Muscle of back (tissue), 11 donors: ENCODE measurements around the gene MIPOL1. TPM values are rescaled to one million over a fixed set of nuclear protein-coding genes. Genes with fewer than 3 reads are reported as not detected.
"Not testable (repeated sequence)": the region's sequence is repeated elsewhere in the genome, so short reads cannot be mapped to it uniquely, and the experiment has no call there.

Source experiments
- DNase-seq, 3 donors: peaks; one replicate each; pipeline versions ENCODE4 v3.0.0 to v3.0.0-alpha.2; 2013
- polyA plus RNA-seq, 10 donors: library from polyadenylated mRNA; unstranded; fragments of 120-200 nt; gene quantifications; one replicate each; pipeline ENCODE4 v1.2.1, GENCODE V29; 2013; ENCODE audit not compliant: insufficient read length in 10 of 10

Gene MIPOL1
- polyA plus RNA-seq, 10 donors: 4.2 to 8.3 (median 4.9) TPM

DNA sequence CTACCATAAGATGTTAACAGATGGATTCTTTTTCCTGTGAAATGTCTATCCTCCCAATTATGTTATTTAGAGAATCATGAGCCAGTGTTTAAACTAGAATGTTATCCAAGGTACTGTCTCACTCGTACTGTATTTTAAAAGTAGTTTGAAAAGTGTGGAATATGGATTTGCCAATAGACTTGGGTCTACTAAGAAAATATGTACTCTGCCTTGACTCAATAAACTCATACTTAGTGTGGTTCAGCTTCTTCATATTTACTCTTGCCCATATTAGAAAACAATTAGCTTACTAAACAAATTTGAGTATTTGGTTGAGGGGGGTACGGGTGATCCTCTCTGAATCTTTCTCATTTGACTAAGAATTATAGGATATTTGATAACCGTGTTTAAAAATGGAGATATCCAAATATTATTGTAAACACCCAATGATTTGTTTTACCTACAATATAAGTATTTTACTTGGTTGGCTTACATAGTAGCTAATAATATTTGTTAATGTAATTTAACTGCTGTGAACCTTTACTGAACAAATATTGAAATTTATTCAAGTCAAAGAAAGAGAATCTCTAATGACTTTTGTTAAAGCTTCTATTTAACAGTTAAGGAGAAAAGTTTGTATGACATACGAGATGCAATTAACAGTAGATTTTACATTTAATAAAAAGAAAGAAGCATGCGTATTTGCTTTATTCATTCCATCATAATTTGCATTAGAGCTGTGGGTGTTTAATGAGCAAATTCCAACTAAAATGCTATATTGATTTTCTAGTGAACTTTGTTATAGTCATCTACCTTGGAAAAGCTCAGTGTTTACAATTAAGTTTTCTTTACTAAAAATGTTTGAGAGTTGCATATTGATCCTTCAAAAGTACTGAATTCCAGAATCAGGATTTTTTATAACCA lies 81.2 kb downstream of the MIPOL1 start:
- no peak for DNase-seq

DNA sequence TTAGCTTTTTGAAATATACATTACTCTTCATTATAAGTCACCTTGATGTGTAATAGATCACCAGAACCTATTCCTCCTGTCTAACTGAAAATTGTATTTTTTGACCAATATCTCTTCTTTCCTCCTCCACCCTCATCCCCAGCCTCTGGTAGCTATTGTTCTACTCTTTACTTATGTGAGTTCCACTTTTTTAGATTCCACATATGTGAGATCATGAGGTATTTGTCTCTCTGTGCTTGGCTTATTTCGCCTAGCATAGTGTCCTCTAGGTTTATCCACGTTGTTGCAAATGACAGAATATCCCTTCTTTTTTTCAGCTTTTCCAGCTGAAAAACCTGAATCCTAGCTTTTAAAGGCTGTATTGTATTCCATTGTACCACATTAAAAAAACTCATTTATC lies 82.1 kb downstream of the MIPOL1 start:
- no peak for DNase-seq

DNA sequence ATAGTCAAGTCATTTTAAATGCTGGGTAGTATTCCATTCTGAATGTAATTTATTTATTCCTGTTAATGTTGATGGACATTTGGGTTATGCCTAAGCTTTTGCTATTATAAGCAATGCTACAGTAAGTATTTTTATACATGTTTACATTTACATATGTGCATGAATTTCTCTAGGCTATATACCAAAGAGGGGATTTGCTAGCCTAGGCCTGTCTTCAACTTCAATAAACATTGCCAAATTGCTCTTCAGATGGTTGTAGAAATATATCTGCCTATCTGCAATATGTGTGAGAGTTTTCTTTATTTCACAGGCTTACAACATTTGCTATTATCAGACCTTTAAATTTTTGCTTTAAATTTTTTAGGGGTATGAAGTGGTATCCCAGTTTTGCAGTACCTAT lies 87.0 kb downstream of the MIPOL1 start:
- no peak for DNase-seq

DNA sequence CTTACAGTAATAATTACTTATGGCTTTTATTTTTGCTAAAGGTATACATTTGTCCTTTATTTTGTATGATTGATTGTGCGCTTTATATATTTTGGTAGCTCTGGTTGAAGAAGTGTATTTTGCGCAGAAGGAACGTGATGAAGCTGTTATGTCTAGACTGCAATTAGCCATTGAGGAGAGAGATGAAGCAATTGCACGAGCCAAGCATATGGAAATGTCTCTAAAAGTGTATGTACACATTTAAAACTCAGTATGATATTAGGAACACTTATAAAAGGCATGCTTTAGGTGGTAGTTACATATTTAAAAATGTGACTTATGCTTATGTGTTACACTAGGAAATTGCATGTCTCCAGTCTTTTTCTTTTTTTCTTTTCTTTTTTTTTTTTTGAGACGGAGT lies 87.5 kb downstream of the MIPOL1 start:
- DNase-seq: no peak

DNA sequence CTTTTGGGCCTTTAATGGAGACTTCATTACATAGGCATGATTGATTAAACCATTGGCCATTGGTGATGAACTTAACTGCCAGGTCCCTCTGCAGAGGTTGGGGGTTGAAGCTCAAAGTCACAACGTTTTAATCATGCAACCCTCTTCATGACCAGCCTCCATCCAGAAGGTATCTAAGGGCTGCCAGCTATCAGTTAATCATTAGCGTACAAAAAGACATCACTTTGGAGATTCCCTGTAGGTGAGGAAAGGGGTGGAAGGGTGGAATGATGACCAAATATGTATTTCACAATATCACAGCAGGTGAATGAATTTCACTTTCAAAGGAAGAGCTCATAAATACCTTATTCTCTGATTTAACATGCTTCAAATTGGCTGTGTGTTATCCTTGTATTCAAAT lies 92.0 kb downstream of the MIPOL1 start:
- DNase-seq: no peak

DNA sequence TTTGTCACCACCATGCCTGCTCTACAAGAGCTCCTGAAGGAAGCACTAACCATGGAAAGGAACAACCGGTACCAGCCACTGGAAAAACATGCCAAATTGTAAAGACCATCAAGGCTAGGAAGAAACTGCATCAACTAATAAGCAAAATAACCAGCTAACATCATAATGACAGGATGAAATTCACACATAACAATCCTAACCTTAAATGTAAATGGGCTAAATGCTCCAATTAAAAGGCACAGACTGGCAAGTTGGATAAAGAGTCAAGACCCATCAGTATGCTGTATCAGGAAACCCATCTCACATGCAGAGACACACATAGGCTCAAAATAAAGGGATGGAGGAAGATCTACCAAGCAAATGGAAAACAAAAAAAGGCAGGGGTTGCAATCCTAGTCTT lies 97.5 kb downstream of the MIPOL1 start:
- DNase-seq: not testable (repeated sequence)

DNA sequence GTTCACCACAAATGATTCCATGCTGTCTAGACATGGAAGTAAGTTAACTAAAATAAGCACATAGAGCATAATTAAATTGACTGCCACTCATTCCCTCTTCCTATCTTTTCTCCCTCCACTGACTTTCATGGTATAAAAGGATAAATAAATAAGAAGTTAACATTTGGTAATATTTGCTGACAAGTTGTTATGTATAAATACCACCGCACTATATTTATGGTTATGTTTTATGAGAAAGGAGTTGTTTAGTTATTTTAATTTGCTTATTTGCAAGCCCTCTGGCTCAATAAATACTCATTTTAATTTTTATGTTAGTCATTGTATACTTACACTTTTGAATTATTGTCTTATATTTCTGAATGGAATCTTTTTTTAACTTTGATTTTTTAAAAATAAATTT lies 113.5 kb downstream of the MIPOL1 start:
- no peak for DNase-seq

DNA sequence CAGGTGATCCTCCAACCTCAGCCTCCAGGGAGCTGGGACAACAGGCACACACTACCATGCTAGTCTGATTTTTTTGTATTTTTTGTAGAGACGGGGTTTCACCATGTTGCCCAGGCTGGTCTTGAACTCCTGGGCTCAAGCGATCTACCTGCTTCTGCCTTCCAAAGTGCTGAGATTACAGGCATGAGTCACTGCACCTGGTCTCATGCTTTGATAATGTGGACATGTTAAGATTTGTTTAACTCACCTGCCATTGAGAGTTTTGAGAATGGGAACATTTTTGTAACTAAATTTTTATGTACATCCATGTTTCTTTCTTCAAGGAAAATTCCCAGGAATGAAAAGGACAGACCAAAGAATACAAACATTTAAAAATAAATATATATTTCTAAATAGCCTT lies 121.2 kb downstream of the MIPOL1 start:
- DNase-seq: no peak

DNA sequence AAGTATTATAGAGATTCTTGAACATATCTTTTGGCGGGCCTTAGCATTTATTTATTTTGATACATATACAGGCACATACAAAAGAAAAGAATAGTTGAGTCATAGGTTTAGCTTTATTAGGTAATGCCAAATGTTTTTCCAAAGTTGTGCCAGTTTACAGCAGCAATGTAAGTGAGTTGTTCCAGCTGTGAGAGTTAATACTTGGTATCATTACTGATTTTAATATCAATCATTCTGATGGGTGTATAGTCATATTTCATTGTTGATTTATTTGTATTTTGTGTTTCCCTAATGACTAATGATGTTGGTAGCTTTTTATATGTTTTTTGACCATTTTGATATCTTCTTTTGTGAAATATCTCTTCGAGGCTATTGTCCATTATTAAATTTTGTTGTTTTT lies 122.4 kb downstream of the MIPOL1 start:
- DNase-seq: no peak

DNA sequence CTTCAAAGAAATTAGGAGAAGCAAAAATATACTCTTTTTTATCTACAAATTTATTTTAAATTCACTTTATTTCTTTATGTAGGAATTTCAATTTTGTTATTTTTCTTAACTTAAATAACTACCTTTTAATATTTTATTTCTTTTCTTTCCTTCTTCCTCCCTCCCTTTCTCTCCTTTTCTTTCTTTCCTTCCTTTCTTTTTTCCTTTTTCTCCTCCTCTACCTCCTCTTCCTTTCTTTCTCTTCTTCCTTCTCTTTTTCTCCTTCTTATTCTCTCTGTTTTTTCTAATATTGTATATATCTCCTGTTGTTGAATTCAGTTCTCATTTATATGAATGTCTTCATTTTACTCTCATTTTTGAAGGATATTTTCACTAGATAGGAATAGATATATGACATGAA lies 127.6 kb downstream of the MIPOL1 start:
- DNase-seq: no peak

DNA sequence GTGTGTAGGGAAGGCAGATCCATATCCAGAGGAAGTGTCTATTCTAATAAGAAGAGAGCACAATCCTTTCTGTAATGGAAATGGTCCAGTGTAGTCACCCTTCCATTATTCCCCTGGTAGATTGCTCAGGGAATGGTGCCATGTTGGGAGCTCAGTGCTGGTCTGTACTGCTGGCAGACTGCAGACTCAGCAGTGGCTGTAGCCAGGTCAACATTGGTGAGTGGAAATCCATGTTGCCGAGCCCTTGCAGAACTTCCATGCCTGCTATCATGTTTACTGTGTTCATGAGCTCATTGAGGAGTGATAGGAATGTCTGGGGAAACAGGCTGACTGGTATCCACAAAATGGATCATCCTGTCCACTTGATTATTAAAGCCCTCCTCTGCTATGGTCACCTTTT lies 128.7 kb downstream of the MIPOL1 start:
- DNase-seq: no peak

DNA sequence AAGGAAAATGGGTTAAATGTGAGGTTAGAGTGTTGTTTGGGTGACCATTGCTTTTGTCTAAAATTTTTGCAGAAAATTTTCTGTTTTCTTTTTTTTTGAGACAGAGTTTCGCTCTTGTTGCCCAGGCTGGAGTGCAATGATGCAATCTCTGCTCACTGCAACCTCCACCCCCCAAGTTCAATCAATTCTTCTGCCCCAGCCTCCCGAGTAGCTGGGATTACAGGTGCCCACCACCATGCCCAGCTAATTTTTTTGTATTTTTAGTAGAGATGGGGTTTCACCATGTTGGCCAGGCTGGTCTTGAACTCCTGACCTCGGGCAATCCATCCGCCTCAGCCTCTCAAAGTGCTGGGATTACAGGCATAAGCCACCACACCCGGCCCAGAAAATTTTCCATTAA lies 130.2 kb downstream of the MIPOL1 start:
- DNase-seq: not testable (repeated sequence)

DNA sequence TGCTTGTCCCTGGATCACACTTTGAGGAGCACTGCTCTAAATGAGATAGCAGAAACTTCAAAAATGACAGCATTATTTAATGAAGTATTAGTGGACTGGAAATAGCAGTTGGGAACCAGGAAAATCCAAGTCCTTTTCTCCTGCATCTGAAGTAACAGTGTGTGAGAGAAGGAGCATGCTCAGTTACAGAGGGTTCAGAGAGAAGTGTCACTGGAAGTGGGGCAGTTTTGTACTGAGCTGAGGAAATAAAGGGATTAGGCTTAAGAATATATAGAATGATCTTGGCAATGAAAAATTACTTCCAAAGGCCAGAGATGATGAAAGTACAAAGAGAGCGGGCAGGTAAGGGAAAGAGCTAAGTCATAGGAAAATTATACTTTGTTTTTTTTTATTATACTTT lies 130.9 kb downstream of the MIPOL1 start:
- no peak for DNase-seq

DNA sequence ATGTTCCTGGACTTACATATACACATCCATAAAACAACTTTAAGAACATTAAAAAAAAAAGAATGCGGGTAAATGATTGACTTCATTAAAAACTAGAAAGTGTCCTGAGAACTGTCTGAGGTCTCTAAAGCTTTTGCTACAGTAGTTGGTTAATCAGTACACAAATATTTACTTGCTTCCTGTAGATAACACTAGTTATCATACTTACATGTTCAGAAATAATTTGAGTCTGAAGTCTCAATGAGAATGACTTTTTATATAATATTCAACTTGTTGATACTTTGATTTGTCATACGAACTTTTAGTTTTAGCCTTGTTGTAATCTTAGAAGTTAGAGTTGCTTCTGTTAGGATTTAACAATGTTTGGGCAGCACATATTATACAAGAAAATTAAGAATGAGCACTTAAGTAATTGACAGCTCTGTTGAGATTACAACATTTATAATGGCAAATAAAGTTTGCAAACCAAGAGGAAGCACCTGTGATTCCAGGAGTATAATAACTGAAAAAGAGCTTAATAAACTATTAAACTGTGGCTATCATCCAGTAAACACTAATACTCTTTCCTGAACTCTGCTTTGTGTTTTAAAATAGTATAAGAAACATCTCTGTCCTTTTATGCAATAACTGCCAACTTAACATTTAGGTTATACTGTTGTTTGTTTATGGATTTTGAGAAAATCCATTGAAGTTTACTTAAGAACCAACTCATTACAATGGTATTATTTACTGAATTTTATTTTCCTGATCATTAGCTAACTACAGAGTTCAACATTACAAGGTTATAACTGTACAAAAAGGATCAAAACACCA lies 131.7 kb downstream of the MIPOL1 start:
- no peak for DNase-seq

DNA sequence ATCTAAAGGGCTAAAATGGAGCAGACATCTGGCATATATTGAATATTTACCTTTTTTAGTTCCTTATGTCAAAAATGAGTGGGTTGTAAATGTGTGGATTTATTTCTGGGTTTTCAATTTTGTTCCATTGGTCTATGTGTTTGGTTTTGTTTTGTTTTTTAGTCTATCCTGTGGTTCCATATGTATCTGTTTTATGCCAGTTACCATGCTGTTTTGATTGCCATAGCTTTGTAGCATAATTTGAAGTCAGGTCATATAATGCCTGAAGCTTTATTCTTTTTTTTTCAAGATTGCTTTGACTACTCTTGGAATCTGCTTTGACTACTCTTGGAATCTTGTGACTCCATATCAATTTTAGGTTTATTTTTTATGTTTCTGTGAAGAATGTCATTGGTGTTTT lies 133.2 kb downstream of the MIPOL1 start:
- no peak for DNase-seq

DNA sequence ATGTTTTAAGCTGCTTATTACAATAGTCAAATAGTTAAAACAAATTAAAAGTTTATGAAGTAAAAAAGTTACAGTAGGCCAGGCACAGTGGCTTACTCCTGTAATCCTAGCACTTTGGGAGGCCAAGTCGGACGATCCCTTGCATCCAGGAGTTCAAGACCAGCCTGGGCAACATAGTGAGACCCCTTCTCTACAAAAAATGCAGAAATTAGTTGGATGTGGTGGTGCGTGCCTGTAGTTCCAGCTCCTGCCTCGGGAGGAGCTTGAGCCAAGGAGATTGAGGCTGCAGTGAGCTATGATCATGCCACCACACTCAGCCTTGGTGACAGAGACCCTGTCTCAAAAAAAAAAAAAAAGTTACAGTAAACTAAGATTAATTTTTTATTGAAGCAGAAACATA lies 142.6 kb downstream of the MIPOL1 start:
- DNase-seq: no peak

DNA sequence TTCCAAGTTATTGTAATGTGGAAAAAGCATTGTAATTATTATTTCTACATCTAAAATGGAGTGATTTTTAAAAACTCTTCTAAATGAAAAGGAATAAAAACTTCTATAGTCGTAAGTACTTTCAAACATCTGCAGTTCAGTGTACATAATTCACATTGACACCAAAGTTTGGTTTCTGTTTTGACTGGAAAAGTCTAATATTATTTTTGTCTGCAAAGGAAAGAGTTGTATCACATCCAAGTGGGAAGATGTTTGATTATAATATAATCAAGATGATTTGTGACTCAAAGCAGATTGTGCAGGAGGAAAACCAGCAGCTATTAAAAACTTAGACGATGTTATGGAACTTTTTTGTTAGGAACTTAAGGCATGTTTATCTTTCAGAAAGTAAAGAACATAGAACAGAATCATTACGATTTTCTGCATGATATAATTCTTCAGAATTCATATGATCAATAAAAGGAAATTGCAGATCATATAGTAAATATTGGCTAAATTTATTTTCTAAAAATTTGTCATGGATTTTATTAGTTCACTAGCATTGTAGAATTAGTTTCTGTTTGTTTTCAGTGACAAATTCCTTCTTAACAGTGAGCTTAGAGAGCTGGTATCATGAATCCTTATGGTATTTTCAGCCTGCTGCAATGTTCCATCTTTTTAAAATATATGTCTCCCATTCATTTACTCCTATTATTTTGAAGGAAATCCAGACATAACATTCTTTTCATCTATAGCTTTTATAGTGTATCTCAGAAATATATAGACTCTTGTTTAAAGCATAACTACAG lies 145.8 kb downstream of the MIPOL1 start:
- DNase-seq: peak; percentile 2 to 8 (median 7)

DNA sequence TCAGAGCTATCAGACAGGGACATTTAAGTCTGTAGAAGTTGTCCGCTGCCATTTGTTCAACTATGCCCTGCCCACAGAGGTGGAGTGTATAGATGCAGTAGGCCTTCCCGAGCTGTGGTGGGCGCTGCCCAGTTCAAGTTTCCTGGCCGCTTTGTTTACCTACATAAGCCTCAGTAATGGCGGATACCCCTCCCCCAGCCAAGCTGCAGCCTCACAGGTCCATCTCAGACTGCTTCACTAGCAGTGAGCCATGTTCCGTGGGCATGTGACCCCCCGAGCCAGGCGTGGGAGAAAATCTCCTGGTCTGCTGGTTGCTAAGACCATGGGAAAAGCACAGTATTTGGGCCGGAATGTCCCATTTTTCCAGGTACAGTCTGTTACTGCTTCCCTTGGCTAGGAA lies 165.9 kb downstream of the MIPOL1 start:
- no peak for DNase-seq

DNA sequence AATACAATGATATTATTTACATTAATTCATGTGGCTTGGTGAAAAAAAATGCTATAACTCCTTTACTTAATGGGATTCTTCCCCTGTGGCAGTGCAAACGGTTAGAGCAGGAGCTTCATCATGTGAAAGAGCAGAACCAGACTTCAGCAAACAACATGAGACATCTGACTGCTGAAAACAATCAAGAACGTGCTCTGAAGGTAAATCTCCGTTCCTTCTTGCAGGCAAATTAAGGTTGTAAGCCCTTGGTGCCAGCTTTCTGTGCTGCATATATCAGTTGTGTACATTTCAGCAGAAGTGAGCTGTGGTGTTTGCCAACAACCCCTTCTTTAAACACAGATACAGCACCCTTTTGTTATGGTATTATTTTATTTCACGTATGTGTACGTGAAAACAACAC lies 171.7 kb downstream of the MIPOL1 start:
- no peak for DNase-seq

DNA sequence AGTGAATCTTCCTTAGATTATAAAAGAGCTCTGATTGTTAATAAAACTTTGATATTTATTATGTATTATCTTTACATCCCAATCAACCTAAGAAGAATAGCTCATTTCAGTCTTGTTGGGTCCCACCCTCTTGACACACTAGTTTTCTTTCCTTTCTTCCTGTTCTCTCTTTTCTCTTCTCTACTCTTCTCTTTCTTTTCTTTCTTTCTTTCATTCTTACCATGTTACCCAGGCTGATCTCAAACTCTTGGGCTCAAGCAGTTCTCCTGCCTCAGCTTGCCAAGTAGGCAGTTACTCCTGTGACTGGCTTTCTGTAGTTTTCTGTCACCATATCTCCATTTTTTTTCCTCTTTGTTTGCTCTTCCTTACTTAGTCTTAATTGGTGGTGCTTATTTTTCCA lies 177.8 kb downstream of the MIPOL1 start:
- no peak for DNase-seq

DNA sequence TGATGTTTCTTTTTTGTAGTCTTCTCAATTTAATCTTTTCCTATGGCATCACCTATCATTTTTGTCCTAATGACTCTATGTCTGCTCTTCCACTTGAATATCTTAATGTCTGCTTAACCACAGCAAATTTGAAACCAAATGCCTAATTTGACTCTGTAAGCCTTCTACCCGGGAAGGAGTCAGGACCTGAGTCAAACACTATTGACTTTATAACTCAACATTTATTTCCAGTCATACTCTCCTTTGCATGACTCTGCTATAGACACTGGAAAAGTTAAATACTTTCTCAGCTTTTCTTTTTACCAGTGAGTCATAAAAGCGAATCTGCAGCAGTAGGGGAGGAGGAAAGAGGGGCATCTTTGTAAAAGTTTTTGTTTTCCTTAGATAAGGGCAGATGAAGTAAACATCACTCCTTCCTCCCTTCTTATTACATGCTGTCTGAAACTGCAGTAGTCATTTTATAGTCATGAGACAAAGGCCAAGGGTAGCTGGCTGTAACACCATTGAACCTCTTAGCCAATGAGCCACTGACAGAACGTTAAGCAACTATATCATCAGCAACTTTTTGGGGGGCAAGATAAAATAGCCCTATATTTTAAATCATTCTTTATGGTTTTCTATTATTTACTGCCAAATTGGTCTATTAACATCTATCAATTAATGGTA lies 179.3 kb downstream of the MIPOL1 start:
- no peak for DNase-seq
